GM23248 (cell line): ENCODE results near the gene GALNT14. TPM values are rescaled to one million over a fixed set of nuclear protein-coding genes. Genes with fewer than 3 reads are reported as not detected.

Experiments used
- DNase-seq: peaks from one replicate; pipeline ENCODE4 v3.0.0-alpha.2; 2015
- H2AFZ ChIP-seq: fragments of 200-600 bp; sonication (generic); 2 replicates; pipeline ENCODE4 v1.6.1; 2016; ENCODE audit warnings: antibody characterized with exemption
- H3F3A ChIP-seq: fragments of 200-600 bp; sonication (generic); 2 replicates; pipeline ENCODE4 v1.6.1; 2016; ENCODE audit warnings: mild to moderate bottlenecking, antibody characterized with exemption, mixed run types; ENCODE audit not compliant: insufficient read depth
- H3K27ac ChIP-seq: fragments of 200-600 bp; sonication (generic); 2 replicates; pipeline ENCODE4 v1.5.1; 2016; ENCODE audit warnings: mild to moderate bottlenecking
- H3K27me3 ChIP-seq: fragments of 200-600 bp; sonication (generic); replicated peaks from 2 replicates; pipeline ENCODE4 v1.6.1; 2016; ENCODE audit warnings: mild to moderate bottlenecking; ENCODE audit not compliant: insufficient read depth
- H3K36me3 ChIP-seq: fragments of 200-600 bp; sonication (generic); 2 replicates; pipeline ENCODE4 v1.6.1; 2016; ENCODE audit warnings: low read depth, mild to moderate bottlenecking
- H3K4me1 ChIP-seq: fragments of 200-600 bp; sonication (generic); 2 replicates; pipeline ENCODE4 v1.6.1; 2016; ENCODE audit warnings: mild to moderate bottlenecking; ENCODE audit not compliant: insufficient read depth
- H3K4me2 ChIP-seq: fragments of 200-600 bp; sonication (generic); one replicate; pipeline ENCODE4 v1.6.1; 2016; ENCODE audit warnings: mild to moderate bottlenecking; ENCODE audit not compliant: unreplicated experiment
- H3K4me3 ChIP-seq: fragments of 200-600 bp; sonication (generic); 2 replicates; pipeline ENCODE4 v1.5.1; 2016; ENCODE audit warnings: mild to moderate bottlenecking
- H3K79me2 ChIP-seq: fragments of 200-600 bp; sonication (generic); 2 replicates; pipeline ENCODE4 v1.6.1; 2016; ENCODE audit warnings: mild to moderate bottlenecking; ENCODE audit not compliant: insufficient read depth
- H3K9ac ChIP-seq: fragments of 200-600 bp; sonication (generic); 2 replicates; pipeline ENCODE4 v1.6.1; 2016; ENCODE audit warnings: mild to moderate bottlenecking
- H3K9me2 ChIP-seq: fragments of 200-600 bp; sonication (generic); 2 replicates; pipeline ENCODE4 v1.6.1; 2016; ENCODE audit warnings: mixed run types, mild to moderate bottlenecking, moderate library complexity; ENCODE audit not compliant: insufficient read depth
- H3K9me3 ChIP-seq: fragments of 200-600 bp; sonication (generic); one replicate; pipeline ENCODE4 v1.6.1; 2017; ENCODE audit warnings: low read depth
- H4K20me1 ChIP-seq: fragments of 200-600 bp; sonication (generic); 2 replicates; pipeline ENCODE4 v1.6.0; 2016; ENCODE audit not compliant: insufficient read depth
- EZH2 ChIP-seq: fragments of 200-600 bp; sonication (generic); IDR thresholded peaks from 2 replicates; pipeline ENCODE4 v1.6.1; 2018; ENCODE audit warnings: antibody characterized with exemption, mild to moderate bottlenecking; ENCODE audit not compliant: insufficient read depth, poor library complexity, severe bottlenecking
- EZH2phosphoT487 ChIP-seq: fragments of 200-600 bp; sonication (generic); IDR thresholded peaks from 2 replicates; pipeline ENCODE4 v1.6.1; 2018; ENCODE audit warnings: antibody characterized with exemption, moderate library complexity, mild to moderate bottlenecking, low read depth; ENCODE audit not compliant: insufficient read depth
- WGBS, 2 experiments: methylation state at CpG; one replicate each; pipeline ENCODE4 v1.1.6; 2015 to 2017; ENCODE audit warnings: low lambda C conversion rate in 2 of 2, low coverage in 1 of 2; ENCODE audit errors: missing lambda C conversion rate in 2 of 2; 5-methylcytosine and 5-hydroxymethylcytosine counted together
- in situ Hi-C: fragments of 300-500 bp; cut with MboI; formaldehyde crosslinking; loops from 2 replicates; pipeline ENCODE4 v1.15.0; 2020
- polyA plus RNA-seq: library from polyadenylated mRNA; unstranded; fragments of >200 nt; fragmentation: Nextera tagmentation; extraction: Ambion mirVana; gene quantifications from 2 replicates; pipeline ENCODE4 v1.2.1, GENCODE V29; 2016
- total RNA-seq: library from RNA; depleted of rRNA; stranded (reverse); fragments of >200 nt; shearing (Covaris generic); gene quantifications from 2 replicates; pipeline ENCODE4 v1.2.3, GENCODE V29; 2014

GALNT14 gene
- total and polyA plus RNA-seq, 2 experiments from 2014 or later, result 3.2 to 3.5 TPM

DNA sequence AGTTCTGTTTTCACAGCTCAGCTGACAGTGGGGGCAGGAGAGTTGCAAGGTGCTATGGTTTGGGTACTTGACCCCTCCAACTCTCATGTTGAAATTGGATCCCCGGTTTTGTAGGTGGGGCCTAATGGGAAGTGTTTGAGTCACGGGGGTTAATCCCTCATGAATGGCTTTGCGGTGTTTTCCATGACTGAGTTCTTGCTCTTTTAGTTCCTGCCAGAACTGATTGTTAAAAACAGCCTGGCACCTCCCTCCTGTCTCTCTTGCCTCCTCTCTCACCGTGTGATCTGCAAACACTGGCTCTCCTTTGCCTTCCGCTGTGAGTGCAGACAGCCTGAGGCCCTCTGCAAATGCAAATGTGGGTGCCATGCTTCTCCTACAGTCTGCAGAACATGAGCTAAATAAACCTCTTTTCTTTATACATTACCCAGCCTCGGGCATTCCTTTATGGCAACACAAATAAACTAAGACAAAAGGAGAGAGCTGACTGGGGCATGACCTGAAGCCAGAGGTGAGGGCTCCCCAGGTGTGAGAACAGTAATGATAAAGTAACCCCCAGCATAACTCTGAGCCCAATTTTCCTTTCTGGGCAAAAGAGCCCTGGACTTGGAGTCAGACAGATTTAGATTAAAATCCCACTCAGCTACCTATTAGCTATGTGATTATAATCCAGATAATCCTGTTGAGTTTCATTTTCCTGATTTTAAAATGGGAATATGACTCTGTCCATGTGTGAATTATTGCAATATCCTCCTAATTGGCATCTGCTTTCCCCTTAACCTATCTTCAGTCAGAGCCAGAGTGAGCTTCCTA is 266.1 kb downstream of the GALNT14 start:
- H3K27me3 ChIP-seq, result no peaks in the 10 kb centered on the region; the same call in 1 of the 2 replicates
- H3K79me2 ChIP-seq, result no peaks in the 10 kb centered on the region
- no peaks in the 10 kb centered on the region for H3F3A ChIP-seq
- H3K9ac ChIP-seq, result no peak overlapping the region
- H3K4me1 ChIP-seq, result no peaks in the 10 kb centered on the region
- no peaks in the 10 kb centered on the region for H3K9me3 ChIP-seq
- no peak for DNase-seq
- H3K4me3 ChIP-seq, result no peak overlapping the region
- no peak overlapping the region for H2AFZ ChIP-seq
- TF ChIP-seq EZH2phosphoT487 (no peak), EZH2 (no peak)
- in situ Hi-C loops, result no loop called here
- no peaks in the 10 kb centered on the region for H3K9me2 ChIP-seq
- WGBS, 2 experiments, result 20 to 24% methylated on average over 6 of the region's 6 CpGs
- no peak overlapping the region for H3K27ac ChIP-seq
- H3K36me3 ChIP-seq, result no peaks in the 10 kb centered on the region
- no peak overlapping the region for H3K4me2 ChIP-seq
- no peaks in the 10 kb centered on the region for H4K20me1 ChIP-seq

DNA sequence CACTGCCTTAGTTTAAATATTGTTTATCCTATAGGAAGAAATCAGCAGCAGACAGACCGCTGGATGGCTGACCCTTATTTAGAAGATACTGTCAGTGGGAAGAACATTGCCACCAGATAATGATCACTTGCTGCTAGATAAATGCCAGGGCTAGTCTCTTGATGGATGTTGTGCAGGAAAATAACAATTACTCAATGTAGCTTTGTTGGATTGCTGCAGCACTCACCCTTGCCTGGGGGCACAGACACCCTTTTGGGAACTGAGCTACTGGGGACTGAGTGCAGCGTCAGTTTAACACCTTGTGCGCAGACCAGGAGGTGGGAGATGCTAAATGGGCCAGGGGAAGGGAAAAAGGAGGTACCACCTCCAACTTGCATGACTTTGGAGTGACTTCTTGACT is 266.8 kb downstream of the GALNT14 start:
- TF ChIP-seq EZH2phosphoT487 (no peak), EZH2 (no peak)
- DNase-seq, result no peak
- H3K4me2 ChIP-seq, result no peak overlapping the region
- no peak overlapping the region for H3K4me3 ChIP-seq
- H3F3A ChIP-seq, result no peaks in the 10 kb centered on the region
- H3K27ac ChIP-seq, result no peak overlapping the region
- no peak overlapping the region for H2AFZ ChIP-seq
- H3K79me2 ChIP-seq, result no peaks in the 10 kb centered on the region
- H3K36me3 ChIP-seq, result no peaks in the 10 kb centered on the region
- no peak overlapping the region for H3K9ac ChIP-seq
- no peaks in the 10 kb centered on the region for H3K9me3 ChIP-seq
- no peaks in the 10 kb centered on the region for H4K20me1 ChIP-seq
- in situ Hi-C loops, result no loop called here
- no peaks in the 10 kb centered on the region; the same call in 1 of the 2 replicates for H3K27me3 ChIP-seq
- H3K4me1 ChIP-seq, result no peaks in the 10 kb centered on the region
- no peaks in the 10 kb centered on the region for H3K9me2 ChIP-seq
- 14 to 22% methylated on average over 3 of the region's 3 CpGs for WGBS, 2 experiments

DNA sequence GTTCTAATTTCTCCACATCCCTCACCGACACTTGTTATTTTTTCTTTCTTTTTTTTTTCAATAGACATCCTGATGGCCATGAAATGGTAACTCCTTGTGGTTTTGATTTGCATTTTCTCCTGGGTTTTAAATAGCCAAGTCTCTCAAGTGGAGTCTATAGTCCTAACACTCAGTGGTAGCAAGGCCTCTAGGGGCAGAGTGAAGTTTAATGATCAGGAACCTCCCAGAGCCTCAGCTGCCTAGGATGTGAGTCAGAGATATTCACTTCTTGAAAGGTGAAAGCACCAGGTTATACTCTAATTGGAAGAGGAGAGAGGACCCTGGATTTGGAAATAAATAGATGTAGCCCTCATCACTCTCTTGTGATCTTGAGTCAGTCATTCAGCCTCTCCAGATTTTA is 268.3 kb downstream of the GALNT14 start:
- Histone ChIP-seq H3K4me3 (no peak overlapping the region), H3K79me2 (no peaks in the 10 kb centered on the region), H3K27me3 (no peaks in the 10 kb centered on the region), H4K20me1 (no peaks in the 10 kb centered on the region), H3F3A (no peaks in the 10 kb centered on the region), H3K4me1 (no peaks in the 10 kb centered on the region), H3K9me2 (no peaks in the 10 kb centered on the region), H3K4me2 (no peak overlapping the region), H2AFZ (no peak overlapping the region), H3K36me3 (no peaks in the 10 kb centered on the region), H3K9ac (no peak overlapping the region), H3K27ac (no peak overlapping the region), H3K9me3 (no peaks in the 10 kb centered on the region)
- 86 to 90% methylated on average over 1 of the region's 1 CpG for WGBS, 2 experiments
- TF ChIP-seq EZH2 (no peak), EZH2phosphoT487 (no peak)
- no peak for DNase-seq
- in situ Hi-C loops, result no loop called here

DNA sequence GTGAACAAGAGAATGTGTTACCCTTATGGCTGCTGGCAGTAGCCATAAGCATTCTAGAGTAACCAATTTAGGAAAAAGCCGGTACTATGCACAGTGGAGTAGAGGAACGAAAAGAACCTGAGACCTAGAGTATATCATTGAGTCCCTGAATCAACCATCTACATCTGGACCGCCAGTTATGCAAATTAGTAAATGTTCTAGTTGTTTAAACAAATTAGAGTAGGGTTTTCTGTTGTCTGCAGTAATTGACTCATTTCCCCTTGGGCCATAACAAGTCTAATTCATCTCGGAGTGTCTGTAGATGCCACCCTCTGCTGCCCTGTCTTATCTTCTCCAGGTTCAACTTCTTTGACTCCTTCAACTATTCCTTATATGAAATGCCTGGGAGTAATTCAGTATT is 270.9 kb downstream of the GALNT14 start:
- H3K9ac ChIP-seq, result no peak overlapping the region
- H2AFZ ChIP-seq, result no peak overlapping the region
- H3K4me2 ChIP-seq, result no peak overlapping the region
- no peaks in the 10 kb centered on the region for H4K20me1 ChIP-seq
- H3K27ac ChIP-seq, result no peak overlapping the region
- no peaks in the 10 kb centered on the region for H3K27me3 ChIP-seq
- no peaks in the 10 kb centered on the region for H3K4me1 ChIP-seq
- no peaks in the 10 kb centered on the region for H3K9me2 ChIP-seq
- no peaks in the 10 kb centered on the region for H3K79me2 ChIP-seq
- no peaks in the 10 kb centered on the region for H3K9me3 ChIP-seq
- no peak overlapping the region for H3K4me3 ChIP-seq
- WGBS, 2 experiments, result 64 to 73% methylated on average over 4 of the region's 4 CpGs
- no peaks in the 10 kb centered on the region for H3K36me3 ChIP-seq
- in situ Hi-C loops, result no loop called here
- no peak for TF ChIP-seq EZH2phosphoT487
- TF ChIP-seq EZH2, result no peak
- DNase-seq, result no peak
- no peaks in the 10 kb centered on the region for H3F3A ChIP-seq
